ENCODE measurements around the gene TOR2A. TPM values are rescaled to one million over a fixed set of nuclear protein-coding genes. Genes with fewer than 3 reads are reported as not detected.

Gene TOR2A
- total and polyA plus RNA-seq, 9 of the 15 experiments (the other 6 are each of a cell fraction or from before 2014, with no cell fraction given), result 0.80 to 25.9 (median 11.1) TPM

GRCh38 chr9:127763918-127764384 lies 28.9 kb upstream of the TOR2A start (continued):
- TF ChIP-seq ELK1 (CRISPR knock-in tag; IDR thresholded peaks at IDR 0.05) (no peak), MTA2 (IDR thresholded peaks at IDR 0.05; ENCODE audit: low read depth) (no peak), NEUROD1 (IDR thresholded peaks at IDR 0.05; ENCODE audit: borderline replicate concordance, low read depth, low read length, partially characterized antibody) (no peak), HMGXB4 (CRISPR knock-in tag; IDR thresholded peaks at IDR 0.05) (no peak), HNRNPL (IDR thresholded peaks at IDR 0.05; ENCODE audit: low read depth, low read length) (no peak), UBTF (IDR thresholded peaks at IDR 0.05; ENCODE audit: borderline replicate concordance in 1 of 2, low read depth in 2 of 2, low read length in 2 of 2) (no peak), CAMTA2 (CRISPR knock-in tag; conservative IDR thresholded peaks at IDR 0.05) (no peak), FOXP1 (CRISPR knock-in tag; IDR thresholded peaks at IDR 0.05) (no peak), ELF1 (tag; IDR thresholded peaks at IDR 0.05) (no peak), ZHX1 (conservative IDR thresholded peaks at IDR 0.05; ENCODE audit: low read length) (no peak), FUS (optimal IDR thresholded peaks at IDR 0.05; ENCODE audit: low read depth, low read length) (no peak), RFX5 (IDR thresholded peaks at IDR 0.05; ENCODE audit: low read depth, low read length) (no peak), TAL1 (IDR thresholded peaks at IDR 0.05) (no peak), TCF15 (CRISPR knock-in tag; IDR thresholded peaks at IDR 0.05) (no peak), ZFP1 (CRISPR knock-in tag; IDR thresholded peaks at IDR 0.05) (no peak), ID3 (CRISPR knock-in tag; IDR thresholded peaks at IDR 0.05) (no peak), ID3 (tag; IDR thresholded peaks at IDR 0.05) (no peak), TFE3 (CRISPR knock-in tag; IDR thresholded peaks at IDR 0.05) (no peak)
